SK-N-SH (cell line): ENCODE results near the gene TOMM20. TPM values are rescaled to one million over a fixed set of nuclear protein-coding genes. Genes with fewer than 3 reads are reported as not detected.
"Not testable (repeated sequence)": the region's sequence is repeated elsewhere in the genome, so short reads cannot be mapped to it uniquely, and the experiment has no call there.

Experiments
- CTCF ChIA-PET: fragments of 300-600, 350-600 bp; formaldehyde crosslinking; extraction: SDS; loops from one replicate; lab custom pipeline; 2021; lab: Yijun Ruan, JAX
- POLR2A ChIA-PET: fragments of 350-600 bp; sonication (Branson Sonifier 250); formaldehyde crosslinking; extraction: SDS; loops from one replicate; lab custom pipeline; 2020; ENCODE audit warnings: antibody characterized with exemption, inconsistent platforms; lab: Yijun Ruan, JAX
- DNase-seq: peaks from one replicate; pipeline ENCODE4 v3.0.0; 2012
- H2AFZ ChIP-seq: fragments of 200-600 bp; sonication (generic); 2 replicates; pipeline ENCODE4 v1.8.1; 2016; ENCODE audit warnings: antibody characterized with exemption, mild to moderate bottlenecking, low read depth
- H3F3A ChIP-seq: fragments of 200-600 bp; sonication (generic); replicated peaks from 2 replicates; pipeline ENCODE3; 2016; ENCODE audit warnings: antibody characterized with exemption, mild to moderate bottlenecking; ENCODE audit not compliant: insufficient read depth
- H3K27ac ChIP-seq, 2 experiments: fragments of 200-500 bp in 1 of 2; fragments of 200-600 bp in 1 of 2; sonication (Bioruptor generic) in 1 of 2; sonication (generic), shearing (Covaris generic) in 1 of 2; 2 replicates each; pipeline versions ENCODE4 v1.5.1 to v1.6.1; 2014 to 2016; ENCODE audit warnings: low read depth in 2 of 2, inconsistent platforms in 1 of 2, low read length in 1 of 2, mild to moderate bottlenecking in 1 of 2, mixed read lengths in 1 of 2
- H3K27me3 ChIP-seq: fragments of 200-600 bp; sonication (generic), shearing (Covaris generic); 2 replicates; pipeline ENCODE4 v1.6.1; 2016; ENCODE audit warnings: mixed run types; ENCODE audit not compliant: insufficient read depth
- H3K36me3 ChIP-seq, 2 experiments: fragments of 200-500 bp in 1 of 2; fragments of 200-600 bp in 1 of 2; sonication (Bioruptor generic) in 1 of 2; sonication (generic) in 1 of 2; replicated peaks in 1 of 2; 2 replicates each; pipeline versions ENCODE3 to v1.5.1; 2014 to 2016; ENCODE audit warnings: low read length in 1 of 2, mild to moderate bottlenecking in 1 of 2; ENCODE audit not compliant: insufficient read depth in 2 of 2, control insufficient read depth in 1 of 2
- H3K4me1 ChIP-seq, 2 experiments: fragments of 200-500 bp in 1 of 2; fragments of 200-600 bp in 1 of 2; sonication (Bioruptor generic) in 1 of 2; sonication (generic), shearing (Covaris generic) in 1 of 2; 2 replicates each; pipeline versions ENCODE4 v1.5.1 to v1.6.1; 2014 to 2016; ENCODE audit warnings: low read depth in 1 of 2, low read length in 1 of 2, mixed run types in 1 of 2; ENCODE audit not compliant: insufficient read depth in 2 of 2, control insufficient read depth in 1 of 2
- H3K4me2 ChIP-seq: fragments of 200-600 bp; sonication (generic), shearing (Covaris generic); 2 replicates; pipeline ENCODE4 v1.6.1; 2017; ENCODE audit warnings: mixed run types
- H3K4me3 ChIP-seq, 2 experiments: fragments of 200-500 bp in 1 of 2; fragments of 200-600 bp in 1 of 2; sonication (Bioruptor generic) in 1 of 2; sonication (generic), shearing (Covaris generic) in 1 of 2; 2 replicates each; pipeline versions ENCODE4 v1.5.1 to v1.8.1; 2014 to 2016; ENCODE audit warnings: low read depth in 2 of 2, inconsistent platforms in 1 of 2, low read length in 1 of 2, mild to moderate bottlenecking in 1 of 2, mixed read lengths in 1 of 2, moderate library complexity in 1 of 2
- H3K79me2 ChIP-seq: fragments of 200-600 bp; sonication (generic); 2 replicates; pipeline ENCODE4 v1.8.1; 2017; ENCODE audit warnings: mild to moderate bottlenecking; ENCODE audit not compliant: insufficient read depth
- H3K9ac ChIP-seq: fragments of 200-600 bp; sonication (generic); 2 replicates; pipeline ENCODE4 v1.6.1; 2017; ENCODE audit warnings: mixed run types
- H3K9me2 ChIP-seq: fragments of 200-600 bp; sonication (generic); 2 replicates; pipeline ENCODE4 v1.6.1; 2017; ENCODE audit warnings: mixed run types
- H3K9me3 ChIP-seq: fragments of 200-600 bp; sonication (generic); 2 replicates; pipeline ENCODE4 v1.6.1; 2017; ENCODE audit warnings: mixed run types, mild to moderate bottlenecking, moderate library complexity
- H4K20me1 ChIP-seq: fragments of 200-600 bp; sonication (generic); 2 replicates; pipeline ENCODE4 v1.6.1; 2017; ENCODE audit warnings: mild to moderate bottlenecking, mixed run types; ENCODE audit not compliant: insufficient read depth
- EP300 ChIP-seq, 2 experiments: IDR thresholded peaks; 2 replicates each; pipeline versions ENCODE4 v1.4.0 to v1.6.1; 2012; ENCODE audit warnings: borderline replicate concordance in 1 of 2, low read depth in 1 of 2, low read length in 1 of 2
- FOXJ3 ChIP-seq: sonication (generic); formaldehyde crosslinking; IDR thresholded peaks from 2 replicates; pipeline ENCODE4 v1.5.1; 2020; ENCODE audit warnings: mild to moderate bottlenecking, missing genetic modification reagents
- FOXM1 ChIP-seq: IDR thresholded peaks from 2 replicates; pipeline ENCODE4 v1.4.0; 2012; ENCODE audit warnings: low read depth, mild to moderate bottlenecking
- GABPA ChIP-seq: IDR thresholded peaks from 2 replicates; pipeline ENCODE4 v1.4.0; 2012; ENCODE audit warnings: low read depth, mild to moderate bottlenecking
- GATA2 ChIP-seq: sonication (generic); formaldehyde crosslinking; IDR thresholded peaks from 2 replicates; pipeline ENCODE4 v1.5.0; 2020; ENCODE audit warnings: mild to moderate bottlenecking, missing genetic modification reagents
- MEF2A ChIP-seq: IDR thresholded peaks from 2 replicates; pipeline ENCODE4 v1.4.0; 2012; ENCODE audit warnings: low read depth, borderline replicate concordance
- MXI1 ChIP-seq: IDR thresholded peaks from 2 replicates; pipeline ENCODE4 v1.6.1; 2012; ENCODE audit warnings: mild to moderate bottlenecking, low read depth, low read length, improper control_type of control experiment
- NRF1 ChIP-seq: IDR thresholded peaks from 2 replicates; pipeline ENCODE4 v1.6.1; 2012; ENCODE audit warnings: low read depth, mild to moderate bottlenecking, low read length
- RFX5 ChIP-seq: IDR thresholded peaks from 2 replicates; pipeline ENCODE4 v1.6.1; 2012; ENCODE audit warnings: mild to moderate bottlenecking, improper control_type of control experiment, low read length
- SIN3A ChIP-seq: IDR thresholded peaks from 2 replicates; pipeline ENCODE4 v1.6.1; 2012; ENCODE audit warnings: low read depth, mild to moderate bottlenecking, low read length, moderate library complexity, borderline replicate concordance
- WGBS: methylation state at CpG from one replicate; pipeline ENCODE4 v1.1.6; 2017; ENCODE audit warnings: low lambda C conversion rate; 5-methylcytosine and 5-hydroxymethylcytosine counted together
- polyA plus RNA-seq, 3 experiments: library from polyadenylated mRNA; depleted of rRNA; stranded (reverse); fragments of >200 nt; gene quantifications; 2 replicates each; pipeline ENCODE4 v1.2.3, GENCODE V29; 2012
- TF ChIP-seq, protein P1 (sequence below): IDR thresholded peaks from 2 replicates; pipeline ENCODE4 v1.4.0; 2012; ENCODE audit warnings: low read depth, borderline replicate concordance
- TF ChIP-seq, protein P2 (sequence below): IDR thresholded peaks from 2 replicates; pipeline ENCODE4 v1.4.0; 2012; ENCODE audit warnings: low read depth

TOMM20 gene
- polyA plus RNA-seq, 1 of the 3 experiments (the other 2 are of a cell fraction), result 86.2 TPM

DNA sequence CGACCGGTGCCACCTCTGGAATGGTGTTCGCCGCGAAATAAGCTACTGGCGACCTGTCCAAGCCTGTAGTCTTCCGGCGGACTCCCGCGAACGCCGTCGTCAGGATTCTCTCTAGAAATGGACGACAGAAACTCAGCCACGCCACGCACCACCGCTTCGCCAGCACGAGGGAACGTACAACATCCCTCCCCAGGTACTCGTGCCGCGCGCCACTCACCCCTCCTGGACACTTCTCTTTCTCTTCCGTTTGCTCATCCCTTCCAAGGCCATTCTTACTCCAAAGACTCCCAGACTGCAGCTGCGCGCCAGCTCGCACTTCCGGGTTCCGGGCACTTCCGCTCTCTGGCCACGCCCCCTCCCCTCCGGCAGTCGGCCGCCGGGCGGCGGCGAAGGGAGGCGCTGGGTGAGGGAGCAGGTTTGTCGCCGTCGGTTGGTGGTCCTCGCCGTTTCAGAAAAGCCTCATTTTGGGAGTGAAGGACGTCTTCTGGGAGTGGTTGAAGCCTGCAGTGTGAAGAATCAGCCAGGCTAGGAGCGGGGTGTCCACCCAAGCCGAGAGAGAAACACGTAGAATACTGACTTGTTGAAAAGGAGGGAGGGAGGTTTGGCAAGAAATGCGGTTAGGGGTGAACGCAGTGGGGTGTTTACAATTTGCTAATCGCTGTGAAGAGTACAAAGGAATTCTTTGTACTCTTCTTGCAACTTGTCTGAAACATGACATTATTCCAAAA is 32.5 kb upstream of the TOMM20 start, which contains the start of gene RBM34 (continued):
- TF ChIP-seq, protein P1, sequence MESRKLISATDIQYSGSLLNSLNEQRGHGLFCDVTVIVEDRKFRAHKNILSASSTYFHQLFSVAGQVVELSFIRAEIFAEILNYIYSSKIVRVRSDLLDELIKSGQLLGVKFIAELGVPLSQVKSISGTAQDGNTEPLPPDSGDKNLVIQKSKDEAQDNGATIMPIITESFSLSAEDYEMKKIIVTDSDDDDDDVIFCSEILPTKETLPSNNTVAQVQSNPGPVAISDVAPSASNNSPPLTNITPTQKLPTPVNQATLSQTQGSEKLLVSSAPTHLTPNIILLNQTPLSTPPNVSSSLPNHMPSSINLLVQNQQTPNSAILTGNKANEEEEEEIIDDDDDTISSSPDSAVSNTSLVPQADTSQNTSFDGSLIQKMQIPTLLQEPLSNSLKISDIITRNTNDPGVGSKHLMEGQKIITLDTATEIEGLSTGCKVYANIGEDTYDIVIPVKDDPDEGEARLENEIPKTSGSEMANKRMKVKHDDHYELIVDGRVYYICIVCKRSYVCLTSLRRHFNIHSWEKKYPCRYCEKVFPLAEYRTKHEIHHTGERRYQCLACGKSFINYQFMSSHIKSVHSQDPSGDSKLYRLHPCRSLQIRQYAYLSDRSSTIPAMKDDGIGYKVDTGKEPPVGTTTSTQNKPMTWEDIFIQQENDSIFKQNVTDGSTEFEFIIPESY, result 0 out of 2 replicates have a peak, but pooled peaks have one; percentile 20
- TF ChIP-seq, protein P2, sequence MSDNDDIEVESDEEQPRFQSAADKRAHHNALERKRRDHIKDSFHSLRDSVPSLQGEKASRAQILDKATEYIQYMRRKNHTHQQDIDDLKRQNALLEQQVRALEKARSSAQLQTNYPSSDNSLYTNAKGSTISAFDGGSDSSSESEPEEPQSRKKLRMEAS, result peak; percentile 79; the same call in 1 of the 2 replicates
- TF ChIP-seq GATA2 (CRISPR knock-in tag) (no peak), EP300 (IDR thresholded peaks at IDR 0.05; ENCODE audit: borderline replicate concordance in 1 of 2, low read depth in 1 of 2, low read length in 1 of 2) (no peak), GABPA (peak; percentile 89), MXI1 (peak; percentile 86), MEF2A (no peak; the same call in 1 of the 2 replicates), FOXJ3 (CRISPR knock-in tag) (no peak), FOXM1 (no peak), NRF1 (peak; percentile 56; the same call in 1 of the 2 replicates), RFX5 (no peak), SIN3A (peak; percentile 48; the same call in 1 of the 2 replicates)
- TF ChIP-seq, all 33 proteins: peak for 14

DNA sequence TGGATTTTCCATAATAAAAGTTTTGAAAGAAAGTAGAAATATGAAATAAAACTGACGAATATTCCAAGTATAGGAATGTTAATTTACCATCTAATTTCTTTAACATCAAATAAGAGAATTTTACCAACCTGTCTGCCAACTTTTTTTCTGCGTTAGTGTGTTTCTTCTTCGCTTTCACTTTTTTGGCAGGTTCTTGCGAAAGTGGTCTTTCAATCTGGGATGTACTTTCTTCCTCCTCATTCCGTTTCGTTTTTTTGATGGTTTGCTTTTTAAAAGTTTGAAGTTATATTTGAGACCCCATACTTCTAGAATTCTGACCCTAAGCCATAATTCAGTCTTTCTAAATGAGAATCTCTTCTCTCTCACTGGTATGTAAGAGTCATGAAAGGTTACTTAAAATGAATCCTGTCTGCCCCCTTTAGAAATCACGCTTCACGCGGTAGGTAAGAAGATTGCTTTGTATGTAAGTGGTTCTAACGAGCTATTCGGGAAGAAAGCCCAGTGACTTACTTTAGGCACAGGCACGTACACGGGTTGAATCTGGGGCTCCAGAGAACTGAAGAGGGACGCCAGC is 31.8 kb upstream of the TOMM20 start:
- Histone ChIP-seq H3F3A (peaks cover 17% of the 10 kb centered on the region), H3K4me3 (peak overlapping the region; percentile 70 to 80), H3K4me1 (peaks cover 0 to 10% of the 10 kb centered on the region in 2 experiments; a peak in 1 of 4 replicates), H3K36me3 (peaks cover 25 to 39% of the 10 kb centered on the region in 2 experiments), H3K27me3 (no peaks in the 10 kb centered on the region), H3K9ac (peak overlapping the region; percentile 79), H3K27ac (peak overlapping the region; percentile 76 to 88), H3K9me2 (no peaks in the 10 kb centered on the region), H3K9me3 (no peaks in the 10 kb centered on the region), H3K4me2 (peak overlapping the region; percentile 74), H4K20me1 (no peaks in the 10 kb centered on the region), H2AFZ (peak overlapping the region; percentile 69), H3K79me2 (peaks cover 49% of the 10 kb centered on the region)
- CTCF ChIA-PET, result interaction anchor here (0.8 to 2.1 kb wide), 3 partner anchors 27 to 255 kb away, joined by 3 to 7 read pairs (median 4); no protein-coding TSS in a partner anchor
- WGBS, result 3% methylated on average over 14 of the region's 14 CpGs
- TF ChIP-seq NRF1 (no peak), SIN3A (0 out of 2 replicates have a peak, but pooled peaks have one; percentile 4)
- no peak for DNase-seq
- POLR2A ChIA-PET, result interaction anchor here (0.5 to 1.4 kb wide), 5 partner anchors 21 to 576 kb away, joined by 3 to 10 read pairs (median 6); partner anchors contain the start of gene TOMM20

DNA sequence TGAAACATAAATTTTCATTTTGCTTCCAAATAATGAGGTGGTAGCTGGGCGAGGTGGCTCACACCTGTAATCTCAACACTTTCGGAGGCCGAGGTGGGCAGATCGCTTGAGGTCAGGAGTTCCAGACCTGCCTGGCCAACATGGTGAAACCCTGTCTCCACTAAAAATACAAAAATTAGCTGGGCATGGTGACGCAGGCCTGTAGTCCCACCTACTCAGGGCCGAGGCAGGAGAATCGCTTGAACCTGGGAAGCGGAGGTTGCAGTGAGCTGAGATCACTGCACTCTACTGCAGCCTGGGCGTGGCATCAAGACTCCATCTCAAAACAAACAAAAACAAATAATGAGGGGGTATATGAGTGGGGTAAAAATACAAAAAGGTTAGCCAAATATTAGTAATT is 31.3 kb upstream of the TOMM20 start:
- not testable (repeated sequence) for H3K9me2 ChIP-seq, H3K27me3 ChIP-seq, H3K9me3 ChIP-seq, H2AFZ ChIP-seq, H3K4me1 ChIP-seq, DNase-seq, H3K27ac ChIP-seq, H4K20me1 ChIP-seq
- Histone ChIP-seq H3K9ac (peak overlapping the region; percentile 79; the same call in 1 of the 2 replicates), H3K36me3 (peaks cover 26 to 44% of the 10 kb centered on the region in 2 experiments), H3K79me2 (peaks cover 49% of the 10 kb centered on the region), H3K4me2 (peak overlapping the region; percentile 74), H3K4me3 (peak overlapping the region; percentile 70 to 80), H3F3A (peaks cover 16% of the 10 kb centered on the region)
- 81% methylated on average over 9 of the region's 9 CpGs for WGBS
- POLR2A ChIA-PET, result interaction anchor here (0.9 kb wide), 1 partner anchor 56 kb away, joined by 3 read pairs; no protein-coding TSS in a partner anchor
- CTCF ChIA-PET, result interaction anchor here (2.1 kb wide), 1 partner anchor 56 kb away, joined by 7 read pairs; no protein-coding TSS in a partner anchor

DNA sequence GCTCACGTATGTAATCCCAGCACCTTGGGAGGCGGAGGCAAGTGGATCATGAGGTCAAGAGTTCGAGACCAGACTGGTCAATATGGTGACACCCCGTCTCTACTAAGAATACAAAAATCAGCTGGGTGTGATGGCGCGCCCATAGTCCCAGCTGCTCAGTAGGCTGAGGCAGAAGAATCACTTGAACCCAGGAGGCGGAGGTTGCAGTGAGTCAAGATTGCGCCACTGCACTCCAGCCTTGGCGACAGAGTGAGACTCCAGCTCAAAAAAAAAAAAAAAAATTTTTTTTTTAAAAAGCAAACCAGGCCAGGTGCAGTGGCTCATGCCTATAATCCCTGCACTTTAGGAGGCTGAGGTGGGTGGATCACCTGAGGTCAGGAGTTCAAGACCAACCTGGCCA is 30.6 kb upstream of the TOMM20 start:
- POLR2A ChIA-PET, result interaction anchor here (0.6 to 0.9 kb wide), 3 partner anchors 55 to 684 kb away, joined by 3 to 4 read pairs (median 4); no protein-coding TSS in a partner anchor
- not testable (repeated sequence) for H3K27me3 ChIP-seq, H4K20me1 ChIP-seq, H3K9me3 ChIP-seq, H3K9me2 ChIP-seq, DNase-seq, H3K4me1 ChIP-seq, H2AFZ ChIP-seq, H3K4me3 ChIP-seq, H3K9ac ChIP-seq, H3K27ac ChIP-seq, H3K4me2 ChIP-seq
- peaks cover 49% of the 10 kb centered on the region for H3K79me2 ChIP-seq
- H3K36me3 ChIP-seq, result peaks cover 32 to 50% of the 10 kb centered on the region in 2 experiments
- 94% methylated on average over 7 of the region's 9 CpGs for WGBS
- CTCF ChIA-PET, result interaction anchor here (2.1 kb wide), 1 partner anchor 55 kb away, joined by 7 read pairs; no protein-coding TSS in a partner anchor
- peaks cover 13% of the 10 kb centered on the region for H3F3A ChIP-seq
